ENCODE measurements around the gene MAPK4.

DNA sequence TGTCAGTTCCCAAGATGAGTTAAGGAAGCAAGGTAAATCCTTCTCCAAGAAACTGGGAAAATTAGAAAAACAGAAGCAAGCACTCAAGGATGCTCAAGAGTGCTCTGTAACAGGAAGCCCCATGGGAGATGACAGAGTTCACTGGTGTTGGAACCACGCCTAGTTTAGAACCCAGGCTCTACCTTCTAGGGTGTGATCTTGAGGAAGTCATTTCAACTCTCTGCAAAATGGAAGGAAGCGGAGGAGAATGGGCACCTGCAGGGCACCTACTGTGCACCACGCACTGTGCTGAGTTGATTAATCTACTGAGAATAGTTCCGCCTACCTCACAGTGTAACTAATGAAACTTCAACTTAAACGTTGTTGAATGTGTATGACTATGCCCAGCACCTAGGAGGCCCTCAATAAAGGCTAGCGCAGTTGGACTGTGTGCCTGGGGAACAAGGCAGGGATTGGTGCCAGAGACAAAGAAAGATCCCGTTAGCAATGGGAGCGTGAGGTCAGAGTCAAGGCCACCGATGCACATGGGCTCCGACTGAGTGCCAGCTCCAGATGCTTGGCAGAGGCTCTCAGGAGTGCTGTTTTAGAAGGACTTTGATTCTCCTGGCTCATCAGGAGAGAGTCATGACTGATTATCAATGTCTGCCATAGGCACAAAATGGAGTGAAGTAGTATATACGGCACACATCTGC is 93.7 kb downstream of the MAPK4 start:
- TF ChIP-seq, protein P1, sequence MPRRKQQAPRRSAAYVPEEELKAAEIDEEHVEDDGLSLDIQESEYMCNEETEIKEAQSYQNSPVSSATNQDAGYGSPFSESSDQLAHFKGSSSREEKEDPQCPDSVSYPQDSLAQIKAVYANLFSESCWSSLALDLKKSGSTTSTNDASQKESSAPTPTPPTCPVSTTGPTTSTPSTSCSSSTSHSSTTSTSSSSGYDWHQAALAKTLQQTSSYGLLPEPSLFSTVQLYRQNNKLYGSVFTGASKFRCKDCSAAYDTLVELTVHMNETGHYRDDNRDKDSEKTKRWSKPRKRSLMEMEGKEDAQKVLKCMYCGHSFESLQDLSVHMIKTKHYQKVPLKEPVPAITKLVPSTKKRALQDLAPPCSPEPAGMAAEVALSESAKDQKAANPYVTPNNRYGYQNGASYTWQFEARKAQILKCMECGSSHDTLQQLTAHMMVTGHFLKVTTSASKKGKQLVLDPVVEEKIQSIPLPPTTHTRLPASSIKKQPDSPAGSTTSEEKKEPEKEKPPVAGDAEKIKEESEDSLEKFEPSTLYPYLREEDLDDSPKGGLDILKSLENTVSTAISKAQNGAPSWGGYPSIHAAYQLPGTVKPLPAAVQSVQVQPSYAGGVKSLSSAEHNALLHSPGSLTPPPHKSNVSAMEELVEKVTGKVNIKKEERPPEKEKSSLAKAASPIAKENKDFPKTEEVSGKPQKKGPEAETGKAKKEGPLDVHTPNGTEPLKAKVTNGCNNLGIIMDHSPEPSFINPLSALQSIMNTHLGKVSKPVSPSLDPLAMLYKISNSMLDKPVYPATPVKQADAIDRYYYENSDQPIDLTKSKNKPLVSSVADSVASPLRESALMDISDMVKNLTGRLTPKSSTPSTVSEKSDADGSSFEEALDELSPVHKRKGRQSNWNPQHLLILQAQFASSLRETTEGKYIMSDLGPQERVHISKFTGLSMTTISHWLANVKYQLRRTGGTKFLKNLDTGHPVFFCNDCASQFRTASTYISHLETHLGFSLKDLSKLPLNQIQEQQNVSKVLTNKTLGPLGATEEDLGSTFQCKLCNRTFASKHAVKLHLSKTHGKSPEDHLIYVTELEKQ (tag by site-specific recombination; IDR thresholded peaks at IDR 0.05; ENCODE audit: borderline replicate concordance): no peak
- TF ChIP-seq ZSCAN16 (tag by site-specific recombination; IDR thresholded peaks at IDR 0.05) (no peak), ZNF610 (tag by site-specific recombination; IDR thresholded peaks at IDR 0.05; ENCODE audit: borderline replicate concordance) (no peak), ZSCAN30 (tag by site-specific recombination; IDR thresholded peaks at IDR 0.05) (no peak), ZBTB7A (tag by site-specific recombination; IDR thresholded peaks at IDR 0.05; ENCODE audit: low read depth) (no peak), ZNF155 (tag by site-specific recombination; IDR thresholded peaks at IDR 0.05) (no peak), ZNF335 (tag by site-specific recombination; conservative IDR thresholded peaks at IDR 0.05) (no peak), MYNN (tag by site-specific recombination; IDR thresholded peaks at IDR 0.05; ENCODE audit: borderline replicate concordance) (no peak), MEIS1 (CRISPR knock-in tag; IDR thresholded peaks at IDR 0.05; ENCODE audit: borderline replicate concordance) (no peak)
- TF ChIP-seq, protein P2, sequence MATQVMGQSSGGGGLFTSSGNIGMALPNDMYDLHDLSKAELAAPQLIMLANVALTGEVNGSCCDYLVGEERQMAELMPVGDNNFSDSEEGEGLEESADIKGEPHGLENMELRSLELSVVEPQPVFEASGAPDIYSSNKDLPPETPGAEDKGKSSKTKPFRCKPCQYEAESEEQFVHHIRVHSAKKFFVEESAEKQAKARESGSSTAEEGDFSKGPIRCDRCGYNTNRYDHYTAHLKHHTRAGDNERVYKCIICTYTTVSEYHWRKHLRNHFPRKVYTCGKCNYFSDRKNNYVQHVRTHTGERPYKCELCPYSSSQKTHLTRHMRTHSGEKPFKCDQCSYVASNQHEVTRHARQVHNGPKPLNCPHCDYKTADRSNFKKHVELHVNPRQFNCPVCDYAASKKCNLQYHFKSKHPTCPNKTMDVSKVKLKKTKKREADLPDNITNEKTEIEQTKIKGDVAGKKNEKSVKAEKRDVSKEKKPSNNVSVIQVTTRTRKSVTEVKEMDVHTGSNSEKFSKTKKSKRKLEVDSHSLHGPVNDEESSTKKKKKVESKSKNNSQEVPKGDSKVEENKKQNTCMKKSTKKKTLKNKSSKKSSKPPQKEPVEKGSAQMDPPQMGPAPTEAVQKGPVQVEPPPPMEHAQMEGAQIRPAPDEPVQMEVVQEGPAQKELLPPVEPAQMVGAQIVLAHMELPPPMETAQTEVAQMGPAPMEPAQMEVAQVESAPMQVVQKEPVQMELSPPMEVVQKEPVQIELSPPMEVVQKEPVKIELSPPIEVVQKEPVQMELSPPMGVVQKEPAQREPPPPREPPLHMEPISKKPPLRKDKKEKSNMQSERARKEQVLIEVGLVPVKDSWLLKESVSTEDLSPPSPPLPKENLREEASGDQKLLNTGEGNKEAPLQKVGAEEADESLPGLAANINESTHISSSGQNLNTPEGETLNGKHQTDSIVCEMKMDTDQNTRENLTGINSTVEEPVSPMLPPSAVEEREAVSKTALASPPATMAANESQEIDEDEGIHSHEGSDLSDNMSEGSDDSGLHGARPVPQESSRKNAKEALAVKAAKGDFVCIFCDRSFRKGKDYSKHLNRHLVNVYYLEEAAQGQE (tag by site-specific recombination; IDR thresholded peaks at IDR 0.05): no peak
- TF ChIP-seq, protein P3, sequence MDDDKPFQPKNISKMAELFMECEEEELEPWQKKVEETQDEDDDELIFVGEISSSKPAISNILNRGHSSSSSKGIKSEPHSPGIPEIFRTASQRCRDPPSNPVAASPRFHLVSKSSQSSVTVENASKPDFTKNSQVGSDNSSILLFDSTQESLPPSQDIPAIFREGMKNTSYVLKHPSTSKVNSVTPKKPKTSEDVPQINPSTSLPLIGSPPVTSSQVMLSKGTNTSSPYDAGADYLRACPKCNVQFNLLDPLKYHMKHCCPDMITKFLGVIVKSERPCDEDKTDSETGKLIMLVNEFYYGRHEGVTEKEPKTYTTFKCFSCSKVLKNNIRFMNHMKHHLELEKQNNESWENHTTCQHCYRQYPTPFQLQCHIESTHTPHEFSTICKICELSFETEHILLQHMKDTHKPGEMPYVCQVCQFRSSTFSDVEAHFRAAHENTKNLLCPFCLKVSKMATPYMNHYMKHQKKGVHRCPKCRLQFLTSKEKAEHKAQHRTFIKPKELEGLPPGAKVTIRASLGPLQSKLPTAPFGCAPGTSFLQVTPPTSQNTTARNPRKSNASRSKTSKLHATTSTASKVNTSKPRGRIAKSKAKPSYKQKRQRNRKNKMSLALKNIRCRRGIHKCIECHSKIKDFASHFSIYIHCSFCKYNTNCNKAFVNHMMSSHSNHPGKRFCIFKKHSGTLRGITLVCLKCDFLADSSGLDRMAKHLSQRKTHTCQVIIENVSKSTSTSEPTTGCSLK (tag by site-specific recombination; IDR thresholded peaks at IDR 0.05): no peak
- TF ChIP-seq, protein P4, sequence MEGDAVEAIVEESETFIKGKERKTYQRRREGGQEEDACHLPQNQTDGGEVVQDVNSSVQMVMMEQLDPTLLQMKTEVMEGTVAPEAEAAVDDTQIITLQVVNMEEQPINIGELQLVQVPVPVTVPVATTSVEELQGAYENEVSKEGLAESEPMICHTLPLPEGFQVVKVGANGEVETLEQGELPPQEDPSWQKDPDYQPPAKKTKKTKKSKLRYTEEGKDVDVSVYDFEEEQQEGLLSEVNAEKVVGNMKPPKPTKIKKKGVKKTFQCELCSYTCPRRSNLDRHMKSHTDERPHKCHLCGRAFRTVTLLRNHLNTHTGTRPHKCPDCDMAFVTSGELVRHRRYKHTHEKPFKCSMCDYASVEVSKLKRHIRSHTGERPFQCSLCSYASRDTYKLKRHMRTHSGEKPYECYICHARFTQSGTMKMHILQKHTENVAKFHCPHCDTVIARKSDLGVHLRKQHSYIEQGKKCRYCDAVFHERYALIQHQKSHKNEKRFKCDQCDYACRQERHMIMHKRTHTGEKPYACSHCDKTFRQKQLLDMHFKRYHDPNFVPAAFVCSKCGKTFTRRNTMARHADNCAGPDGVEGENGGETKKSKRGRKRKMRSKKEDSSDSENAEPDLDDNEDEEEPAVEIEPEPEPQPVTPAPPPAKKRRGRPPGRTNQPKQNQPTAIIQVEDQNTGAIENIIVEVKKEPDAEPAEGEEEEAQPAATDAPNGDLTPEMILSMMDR (tag by site-specific recombination; IDR thresholded peaks at IDR 0.05): no peak
- TF ChIP-seq, protein P5, sequence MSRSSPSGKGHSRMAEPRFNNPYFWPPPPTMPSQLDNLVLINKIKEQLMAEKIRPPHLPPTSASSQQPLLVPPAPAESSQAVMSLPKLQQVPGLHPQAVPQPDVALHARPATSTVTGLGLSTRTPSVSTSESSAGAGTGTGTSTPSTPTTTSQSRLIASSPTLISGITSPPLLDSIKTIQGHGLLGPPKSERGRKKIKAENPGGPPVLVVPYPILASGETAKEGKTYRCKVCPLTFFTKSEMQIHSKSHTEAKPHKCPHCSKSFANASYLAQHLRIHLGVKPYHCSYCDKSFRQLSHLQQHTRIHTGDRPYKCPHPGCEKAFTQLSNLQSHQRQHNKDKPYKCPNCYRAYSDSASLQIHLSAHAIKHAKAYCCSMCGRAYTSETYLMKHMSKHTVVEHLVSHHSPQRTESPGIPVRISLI (tag by site-specific recombination; IDR thresholded peaks at IDR 0.05): no peak

All from HEK293 (cell line).